Right atrium auricular region (tissue), 2 donors: ENCODE measurements around the gene REV3L. TPM values are rescaled to one million over a fixed set of nuclear protein-coding genes. Genes with fewer than 3 reads are reported as not detected.

Experiments used
- DNase-seq: peaks from one replicate; pipeline ENCODE4 v3.0.0-alpha.2; 2019; ENCODE audit warnings: low spot score
- H3K27ac ChIP-seq, 2 donors: fragments of 200-600 bp; sonication (generic); 1 replicate in 1 of 2; 2 replicates in 1 of 2; pipeline ENCODE4 v1.5.1; 2016 to 2019
- H3K27me3 ChIP-seq, 2 donors: fragments of 200-600 bp; sonication (generic); one replicate each; pipeline versions ENCODE4 v1.5.1 to v1.6.0; 2017 to 2019
- H3K36me3 ChIP-seq: fragments of 200-600 bp; sonication (generic); one replicate; pipeline ENCODE4 v1.5.1; 2016
- H3K4me1 ChIP-seq, 2 donors: fragments of 200-600 bp; sonication (generic); one replicate each; pipeline versions ENCODE4 v1.5.1 to v1.6.0; 2017 to 2019
- H3K4me3 ChIP-seq, 2 donors: fragments of 200-600 bp; sonication (generic); 1 replicate in 1 of 2; 2 replicates in 1 of 2; pipeline ENCODE4 v1.5.1; 2017 to 2019; ENCODE audit warnings: mild to moderate bottlenecking in 1 of 2, moderate library complexity in 1 of 2
- H3K9me3 ChIP-seq, 2 donors: fragments of 200-600 bp; sonication (generic); one replicate each; pipeline ENCODE4 v1.5.1; 2019
- total RNA-seq, 2 donors: library from RNA; depleted of rRNA; stranded (reverse); fragments of >200 nt; gene quantifications; one replicate each; pipeline ENCODE4 v1.1.0, GENCODE V29; 2016
- TF ChIP-seq, protein P1 (sequence below), 2 donors: fragments of 200-600 bp; sonication (generic); IDR thresholded peaks; one replicate each; pipeline ENCODE4 v1.5.1; 2019; ENCODE audit warnings: antibody characterized with exemption in 2 of 2

Gene REV3L
- total RNA-seq, 2 donors from 2014 or later, result 14.5 to 34.2 TPM

- Histone ChIP-seq H3K27me3 (no peaks in the 10 kb centered on the region), H3K27ac (peak overlapping the region in 1 of 2 donors; percentile 12), H3K9me3 (no peaks in the 10 kb centered on the region), H3K4me3 (no peak overlapping the region), H3K36me3 (peaks cover 17% of the 10 kb centered on the region), H3K4me1 (peaks cover 0 to under 1% of the 10 kb centered on the region in 2 donors)
- TF ChIP-seq, protein P1, sequence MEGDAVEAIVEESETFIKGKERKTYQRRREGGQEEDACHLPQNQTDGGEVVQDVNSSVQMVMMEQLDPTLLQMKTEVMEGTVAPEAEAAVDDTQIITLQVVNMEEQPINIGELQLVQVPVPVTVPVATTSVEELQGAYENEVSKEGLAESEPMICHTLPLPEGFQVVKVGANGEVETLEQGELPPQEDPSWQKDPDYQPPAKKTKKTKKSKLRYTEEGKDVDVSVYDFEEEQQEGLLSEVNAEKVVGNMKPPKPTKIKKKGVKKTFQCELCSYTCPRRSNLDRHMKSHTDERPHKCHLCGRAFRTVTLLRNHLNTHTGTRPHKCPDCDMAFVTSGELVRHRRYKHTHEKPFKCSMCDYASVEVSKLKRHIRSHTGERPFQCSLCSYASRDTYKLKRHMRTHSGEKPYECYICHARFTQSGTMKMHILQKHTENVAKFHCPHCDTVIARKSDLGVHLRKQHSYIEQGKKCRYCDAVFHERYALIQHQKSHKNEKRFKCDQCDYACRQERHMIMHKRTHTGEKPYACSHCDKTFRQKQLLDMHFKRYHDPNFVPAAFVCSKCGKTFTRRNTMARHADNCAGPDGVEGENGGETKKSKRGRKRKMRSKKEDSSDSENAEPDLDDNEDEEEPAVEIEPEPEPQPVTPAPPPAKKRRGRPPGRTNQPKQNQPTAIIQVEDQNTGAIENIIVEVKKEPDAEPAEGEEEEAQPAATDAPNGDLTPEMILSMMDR (IDR thresholded peaks at IDR 0.05), result no peak
- no peak for DNase-seq
These were observed 217.2 kb downstream of the REV3L start for GRCh38 chr6:111265842-111266241.

DNA sequence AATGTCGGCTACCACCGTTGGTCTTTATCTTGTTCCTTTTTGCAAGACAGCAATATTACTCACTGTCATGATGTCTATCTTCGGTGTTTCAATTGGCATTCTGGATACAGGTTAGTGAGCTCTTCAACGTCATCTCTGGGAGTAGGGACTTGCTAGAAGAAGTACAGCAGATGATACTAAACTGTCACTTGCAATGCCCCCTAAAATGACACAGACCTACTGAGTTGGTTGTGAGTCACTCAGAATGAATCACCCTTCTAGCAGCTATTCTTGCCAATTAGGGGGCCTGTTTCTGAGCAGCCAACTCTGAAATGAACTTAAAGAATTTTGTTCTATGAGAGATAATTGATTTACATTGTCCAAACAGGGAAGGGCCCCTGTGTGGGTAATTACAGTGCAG lies 219.2 kb downstream of the REV3L start:
- H3K27me3 ChIP-seq, result no peaks in the 10 kb centered on the region
- H3K27ac ChIP-seq, result peak overlapping the region in 1 of 2 donors; percentile 58
- TF ChIP-seq, protein P1 (IDR thresholded peaks at IDR 0.05), result no peak
- no peak for DNase-seq
- no peak overlapping the region for H3K4me3 ChIP-seq
- H3K36me3 ChIP-seq, result peaks cover 13% of the 10 kb centered on the region
- no peaks in the 10 kb centered on the region for H3K9me3 ChIP-seq
- peaks cover 0 to 13% of the 10 kb centered on the region in 2 donors for H3K4me1 ChIP-seq

- Histone ChIP-seq H3K4me1 (peaks cover 0 to 18% of the 10 kb centered on the region in 2 donors), H3K4me3 (peak overlapping the region in 1 of 2 donors; percentile 89), H3K27ac (no peak overlapping the region), H3K9me3 (no peaks in the 10 kb centered on the region), H3K27me3 (no peaks in the 10 kb centered on the region), H3K36me3 (no peaks in the 10 kb centered on the region)
- DNase-seq, result no peak
- TF ChIP-seq, protein P1 (IDR thresholded peaks at IDR 0.05), result no peak
These were observed 222.3 kb downstream of the REV3L start for GRCh38 chr6:111260570-111261298.

DNA sequence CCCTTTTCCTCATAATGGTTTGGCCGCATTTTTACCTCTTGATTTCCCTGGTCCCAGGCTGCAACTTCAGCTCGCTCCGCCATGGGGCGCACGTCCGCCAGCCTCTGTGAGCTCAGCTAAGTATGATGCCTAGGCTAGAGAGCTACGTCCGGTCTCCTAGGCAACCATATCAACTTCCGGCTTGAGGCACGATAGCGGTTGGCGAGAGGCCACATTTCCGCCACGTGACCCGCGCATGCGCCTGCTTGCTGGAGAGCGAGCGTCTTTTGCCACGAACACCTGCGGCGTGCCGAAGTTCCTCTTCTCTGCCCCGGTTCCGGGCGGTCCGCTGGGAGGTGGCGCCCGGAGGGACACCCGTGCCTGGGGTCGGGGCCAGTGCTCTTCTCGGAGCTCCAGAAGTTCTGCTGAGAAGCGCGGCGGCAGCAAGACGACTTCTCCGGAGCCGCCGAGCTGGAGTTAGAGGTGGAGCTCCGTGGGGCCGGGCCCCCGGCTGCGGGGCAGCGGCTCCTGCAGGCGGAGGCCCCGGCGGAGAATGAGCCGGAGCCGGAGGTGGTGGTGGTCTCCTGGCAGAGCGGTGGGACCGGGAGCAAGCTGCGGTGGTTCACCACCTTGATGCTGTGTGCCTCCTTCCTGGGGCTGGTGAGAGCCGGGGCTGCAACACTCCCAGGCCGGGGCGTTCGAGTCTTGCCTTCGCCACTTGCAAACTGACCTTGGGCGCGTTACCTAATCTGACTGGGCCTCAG lies 223.8 kb downstream of the REV3L start:
- Histone ChIP-seq H3K27me3 (no peaks in the 10 kb centered on the region), H3K9me3 (no peaks in the 10 kb centered on the region), H3K27ac (peak overlapping the region; percentile 92 to 96), H3K4me3 (peak overlapping the region; percentile 75 to 89), H3K4me1 (peaks cover 0 to 18% of the 10 kb centered on the region in 2 donors), H3K36me3 (no peaks in the 10 kb centered on the region)
- TF ChIP-seq, protein P1 (IDR thresholded peaks at IDR 0.05), result peak; percentile 92 to 94
- peak; percentile 99 for DNase-seq

DNA sequence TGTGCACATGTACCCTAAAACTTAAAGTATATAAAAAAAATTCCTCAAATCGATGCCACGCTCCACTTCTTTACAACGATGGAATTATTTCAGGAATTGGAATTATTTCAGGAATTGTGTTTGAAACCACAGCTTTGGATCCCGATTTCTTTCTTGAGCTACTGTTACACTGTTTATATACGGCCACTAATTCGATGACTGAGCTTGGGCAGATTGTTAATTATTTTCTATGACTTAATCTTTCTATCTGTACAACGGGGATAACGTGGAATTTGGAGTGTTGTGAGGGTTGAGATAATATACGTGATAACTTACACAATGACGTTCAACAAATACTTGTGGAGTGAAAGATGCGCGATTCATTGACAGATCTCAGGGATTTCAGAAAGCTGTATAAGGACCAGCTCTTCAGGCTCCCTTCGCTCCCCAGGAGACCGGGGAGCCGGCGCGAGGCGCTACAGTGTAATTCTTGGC lies 224.4 kb downstream of the REV3L start:
- no peaks in the 10 kb centered on the region for H3K9me3 ChIP-seq
- peak overlapping the region; percentile 75 to 89 for H3K4me3 ChIP-seq
- H3K36me3 ChIP-seq, result no peaks in the 10 kb centered on the region
- H3K4me1 ChIP-seq, result peaks cover 0 to 18% of the 10 kb centered on the region in 2 donors
- peak overlapping the region; percentile 92 to 96 for H3K27ac ChIP-seq
- no peak for DNase-seq
- TF ChIP-seq, protein P1 (IDR thresholded peaks at IDR 0.05), result no peak
- H3K27me3 ChIP-seq, result no peaks in the 10 kb centered on the region
